Measurements from ENCODE around the gene BPHL.
"Not testable (repeated sequence)": the region's sequence is repeated elsewhere in the genome, so short reads cannot be mapped to it uniquely, and the experiment has no call there.

Gene BPHL

GRCh38 chr6:3157131-3157933, 38.8 kb downstream of the BPHL start, which contains the start of gene TUBB2A:
TUBB2A (minus strand) TSS chr6:3157544; CDS start chr6:3157463, 81 bp downstream.
- DNase-seq, result no peak

DNA sequence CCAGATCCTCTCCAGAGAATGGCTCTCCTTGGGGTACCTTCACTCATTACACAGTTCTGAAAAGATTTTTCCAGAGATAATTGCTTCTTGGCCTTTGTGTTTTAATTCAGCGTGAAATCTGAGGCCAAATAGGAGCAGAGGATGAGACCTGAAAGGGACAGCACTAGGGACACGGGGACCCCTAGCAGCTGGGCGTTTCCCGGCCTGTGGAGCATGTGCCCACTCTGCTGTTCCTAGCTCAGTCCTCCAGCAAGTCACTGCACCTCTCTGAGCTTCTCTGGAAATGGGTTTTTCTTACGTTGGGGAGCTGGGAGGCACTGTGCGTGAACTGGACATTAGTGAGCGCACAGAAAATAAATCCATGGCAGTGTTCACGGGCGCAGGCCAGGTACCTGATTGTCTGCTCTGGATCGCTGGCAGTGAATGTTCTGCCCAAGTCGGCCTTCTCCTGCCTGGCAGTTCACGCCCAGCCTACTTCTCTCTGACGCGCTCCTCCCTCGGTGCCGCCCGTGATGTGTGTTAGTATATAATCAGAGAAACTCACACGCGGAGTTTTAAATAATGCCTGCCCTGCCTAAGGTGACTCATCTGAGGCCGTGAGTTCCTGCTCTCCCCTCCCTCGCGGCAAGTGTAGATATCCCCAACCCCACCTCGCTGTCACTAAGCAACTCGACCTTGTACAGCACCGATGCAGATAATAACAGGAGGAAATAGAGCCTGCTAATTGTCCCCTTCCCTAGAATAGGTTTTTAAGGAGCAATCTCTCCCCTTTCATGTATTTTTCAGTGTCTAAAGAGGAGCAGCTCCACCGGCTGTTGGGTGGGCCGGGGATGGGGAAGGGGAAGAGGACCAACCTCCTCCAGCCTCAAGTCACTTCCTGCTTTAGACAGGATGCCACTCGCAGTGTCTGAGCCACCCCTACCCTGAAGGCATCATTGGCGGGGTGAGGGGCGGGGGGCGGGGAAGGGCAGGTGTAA, 41.6 kb downstream of the BPHL start:
- peak; percentile 57 for DNase-seq

DNA sequence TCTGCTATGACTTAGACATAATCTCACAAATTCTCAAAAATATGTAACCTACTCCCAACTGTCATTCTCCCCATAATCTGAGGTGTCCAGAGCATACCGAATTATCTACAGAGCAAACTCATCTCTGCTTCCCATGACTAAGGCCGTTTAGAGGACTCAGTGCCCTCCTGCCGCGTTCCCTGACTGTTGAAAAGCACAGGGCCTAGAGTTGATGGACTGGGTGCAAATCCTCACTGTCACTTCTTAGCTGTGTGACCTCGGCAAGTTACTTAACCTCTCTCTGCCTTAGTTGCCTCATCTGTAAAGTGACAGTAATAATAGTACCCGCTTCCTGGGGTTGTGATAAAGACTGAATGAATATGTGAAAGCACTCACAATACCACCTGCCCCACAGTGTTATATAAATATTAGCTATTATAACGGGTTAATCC, 43.6 kb downstream of the BPHL start:
- DNase-seq, result peak; percentile 66

GRCh38 chr6:3162565-3163247, 44.2 kb downstream of the BPHL start:
- DNase-seq, result peak; percentile 74

DNA sequence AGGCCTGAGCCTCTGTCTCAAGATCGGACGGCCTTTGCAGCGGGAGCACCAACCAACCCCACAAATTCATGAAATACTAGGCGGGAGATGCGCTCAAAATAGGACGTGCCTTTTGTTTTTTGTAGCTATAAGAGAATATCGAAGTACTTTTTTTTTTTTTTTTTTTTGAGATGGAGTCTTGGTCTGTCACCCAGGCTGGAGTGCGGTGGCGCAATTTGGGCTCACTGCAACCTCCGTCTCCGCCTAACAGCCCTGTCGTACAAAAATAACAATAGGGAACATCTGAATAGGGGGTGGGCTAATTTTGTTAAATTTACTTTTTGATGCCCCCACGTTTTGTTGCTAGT, 44.7 kb downstream of the BPHL start:
- DNase-seq, result no peak

GRCh38 chr6:3164388-3164787, 45.9 kb downstream of the BPHL start:
- DNase-seq, result no peak

DNA sequence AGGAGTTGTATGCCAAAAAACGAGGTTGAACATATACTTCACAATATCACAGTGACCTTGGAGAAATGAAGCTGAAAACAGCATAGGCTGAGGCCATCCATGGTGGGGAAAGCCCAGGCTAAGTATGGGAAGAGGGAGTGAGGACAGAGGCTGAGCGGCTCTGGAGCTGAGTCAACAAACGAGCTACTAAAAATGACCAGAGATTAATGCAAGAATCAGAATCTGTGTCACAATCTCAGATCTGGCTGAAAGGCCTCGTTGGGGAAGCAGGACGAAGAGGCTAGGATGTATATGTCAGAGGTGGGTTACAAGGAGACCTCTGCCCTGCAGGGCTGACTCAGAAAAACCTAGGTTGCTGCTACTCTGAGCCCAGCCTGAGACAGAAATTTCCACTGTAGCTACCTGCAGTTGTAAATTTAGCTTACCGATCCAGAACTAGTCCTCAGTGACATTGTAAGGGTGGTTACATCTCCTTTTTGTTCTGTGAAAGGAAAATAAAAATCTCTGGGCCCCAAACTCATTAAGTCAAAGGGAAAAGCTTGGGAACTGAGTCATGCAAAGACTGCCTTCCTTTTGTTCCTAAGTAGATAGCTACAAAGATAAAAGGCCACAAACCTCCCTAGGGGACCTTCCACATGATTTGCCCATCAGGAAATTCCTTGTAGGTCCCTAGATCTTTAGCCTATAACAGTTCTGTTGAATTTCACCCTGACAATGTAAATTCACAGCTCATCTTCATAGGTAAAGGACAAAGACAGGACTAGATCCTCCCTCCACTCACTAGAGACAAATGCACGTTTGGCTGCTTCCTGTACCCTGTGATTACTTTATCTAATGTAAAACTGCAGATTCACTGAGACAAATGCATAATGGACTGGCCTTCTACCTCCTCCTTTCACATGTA, 47.4 kb downstream of the BPHL start:
- DNase-seq, result no peak

GRCh38 chr6:3166535-3167225, 48.2 kb downstream of the BPHL start:
- DNase-seq, result not testable (repeated sequence)

DNA sequence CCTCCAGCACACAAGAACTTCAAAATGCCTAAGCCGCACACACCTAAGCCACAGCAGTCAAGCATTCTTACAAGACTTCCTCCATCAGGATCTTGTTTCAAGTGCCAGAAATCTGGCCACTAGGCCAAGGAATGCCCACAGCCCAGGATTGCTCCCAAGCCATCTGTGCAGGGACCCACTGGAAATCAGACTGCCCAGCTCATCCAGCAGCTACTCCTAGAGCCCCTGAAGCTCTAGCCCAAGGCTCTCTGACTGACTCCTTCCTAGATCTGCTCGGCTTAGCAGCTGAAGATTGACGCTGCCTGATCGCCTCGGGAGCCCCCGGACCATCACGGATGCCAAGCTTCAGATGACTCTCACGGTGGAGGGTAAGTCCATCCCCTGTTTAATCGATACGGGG, 49.5 kb downstream of the BPHL start:
- not testable (repeated sequence) for DNase-seq

GRCh38 chr6:3170676-3171075, 52.2 kb downstream of the BPHL start:
- not testable (repeated sequence) for DNase-seq

DNA sequence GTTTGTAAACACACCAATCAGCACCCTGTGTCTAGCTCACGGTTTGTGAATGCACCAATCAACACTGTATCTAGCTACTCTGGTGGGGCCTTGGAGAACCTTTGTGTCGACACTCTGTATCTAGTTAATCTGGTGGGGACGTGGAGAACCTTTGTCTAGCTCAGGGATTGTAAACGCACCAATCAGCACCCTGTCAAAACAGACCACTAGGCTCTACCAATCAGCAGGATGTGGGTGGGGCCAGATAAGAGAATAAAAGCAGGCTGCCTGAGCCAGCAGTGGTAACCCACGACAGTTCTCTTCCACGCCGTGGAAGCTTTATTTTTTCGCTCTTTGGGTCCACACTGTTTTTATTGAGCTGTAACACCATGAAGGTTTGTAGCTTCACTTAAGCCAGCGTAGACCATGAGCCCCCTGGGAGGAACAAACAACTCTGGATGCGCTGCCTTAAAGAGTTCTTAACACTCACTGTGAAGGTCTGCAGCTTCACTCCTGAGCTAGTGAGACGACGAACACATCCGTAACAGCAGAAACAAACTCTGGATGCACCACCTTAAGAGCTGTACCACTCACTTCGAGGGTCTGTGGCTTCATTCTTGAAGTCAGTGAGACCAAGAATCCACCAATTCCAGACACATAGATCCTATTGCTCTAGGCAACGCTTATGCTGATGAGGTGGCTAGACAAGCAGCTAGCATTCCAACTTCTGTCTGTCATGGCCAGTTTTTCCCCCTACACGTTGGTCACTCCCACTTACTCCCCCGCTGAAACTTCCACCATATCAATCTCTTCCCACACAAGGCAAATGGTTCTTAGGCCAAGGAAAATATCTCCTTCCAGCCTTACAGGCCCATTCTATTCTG, 53.0 kb downstream of the BPHL start:
- DNase-seq, result not testable (repeated sequence)

GRCh38 chr6:3172789-3173188, 54.3 kb downstream of the BPHL start:
- DNase-seq, result not testable (repeated sequence)

GRCh38 chr6:3173636-3174089, 55.2 kb downstream of the BPHL start:
- DNase-seq, result not testable (repeated sequence)

DNA sequence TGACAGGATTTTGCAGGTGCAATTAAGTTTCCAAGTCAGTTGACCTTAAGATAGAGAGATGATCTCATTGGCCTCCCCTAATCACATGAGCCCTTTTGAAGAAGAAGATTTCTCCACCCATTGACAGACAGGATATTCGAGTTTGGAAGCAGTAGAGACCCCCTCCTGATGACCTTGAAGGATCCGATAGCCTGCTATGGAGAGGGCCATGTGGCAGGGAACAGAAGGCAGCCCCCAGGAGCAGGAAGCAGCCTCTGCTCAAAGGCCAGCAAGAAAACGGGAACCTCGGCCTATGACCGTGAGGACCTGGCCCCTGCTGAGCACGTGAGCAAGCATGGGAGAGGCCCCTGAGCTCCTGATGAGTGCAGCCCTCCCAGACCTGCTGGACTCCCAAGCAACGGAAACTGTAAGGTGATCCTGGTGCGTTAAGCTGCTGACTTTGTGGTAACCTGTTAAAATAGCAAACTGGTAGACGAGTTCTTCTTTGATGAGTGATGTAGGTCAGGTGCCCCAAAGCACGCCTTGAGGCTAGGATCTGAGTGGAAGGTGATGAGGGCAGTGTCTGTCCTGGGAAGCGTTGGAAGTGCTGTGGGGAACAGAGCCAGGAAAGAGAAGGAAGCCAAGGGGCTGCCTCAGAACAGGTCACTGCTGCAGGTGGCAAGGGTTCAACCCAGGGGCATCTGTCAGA, 57.3 kb downstream of the BPHL start:
- peak; percentile 38 for DNase-seq

DNA sequence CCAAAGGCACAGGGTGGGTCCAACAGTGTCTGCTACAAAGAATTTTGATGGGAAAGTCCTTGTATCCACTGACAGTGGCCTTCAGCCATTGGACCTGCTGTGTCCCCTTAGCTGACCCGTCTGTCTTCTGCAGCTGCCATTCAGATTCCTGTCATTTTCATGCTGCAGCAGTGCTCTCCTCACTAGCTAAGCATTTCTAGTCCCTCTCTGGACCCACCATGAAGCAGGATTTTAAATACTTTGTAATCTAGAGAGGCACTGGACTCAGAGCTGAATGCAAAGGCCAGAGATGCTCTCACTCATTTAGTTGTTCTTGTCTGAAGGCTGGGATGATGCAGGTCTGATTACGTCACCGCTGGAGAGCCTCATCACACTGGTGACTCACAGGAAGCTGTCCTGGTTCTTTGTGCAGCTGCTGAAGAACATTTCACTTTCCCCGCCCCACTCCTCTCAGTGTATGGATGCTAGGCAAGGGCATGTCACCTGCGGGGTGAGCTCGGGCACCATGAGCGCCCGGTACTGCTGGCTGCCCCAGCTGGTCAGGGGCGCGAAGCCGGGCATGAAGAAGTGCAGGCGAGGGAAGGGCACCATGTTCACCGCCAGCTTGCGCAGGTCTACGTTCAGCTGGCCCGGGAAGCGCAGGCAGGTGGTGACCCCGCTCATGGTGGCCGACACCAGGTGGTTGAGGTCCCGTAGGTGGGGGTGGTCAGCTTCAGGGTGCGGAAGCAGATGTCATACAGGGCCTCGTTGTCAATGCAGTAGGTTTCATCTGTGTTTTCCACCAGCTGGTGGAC, 58.2 kb downstream of the BPHL start:
- DNase-seq, result peak; percentile 91

- not testable (repeated sequence) for DNase-seq
Observed at GRCh38 chr6:3178666-3179065, 60.2 kb downstream of the BPHL start.

DNA sequence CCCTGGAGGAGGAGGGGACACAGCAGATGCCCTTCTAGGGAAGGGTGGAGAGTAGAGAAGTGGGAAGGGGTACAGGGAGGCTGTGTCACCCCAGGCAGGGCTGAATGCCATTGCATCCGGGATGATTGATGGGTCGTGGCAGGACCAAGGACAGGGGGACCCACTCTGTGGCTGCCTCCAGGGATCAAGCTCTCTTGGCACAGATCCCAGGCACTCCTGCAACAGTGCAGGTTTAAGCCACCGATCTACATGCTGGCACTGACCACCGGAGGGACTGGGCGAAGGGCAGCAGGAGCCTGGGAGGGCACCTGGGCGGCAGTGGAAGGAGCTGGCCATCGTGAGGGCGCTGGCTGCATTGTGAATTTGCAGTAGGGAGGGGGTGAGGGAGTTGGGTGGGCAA, 61.4 kb downstream of the BPHL start:
- not testable (repeated sequence) for DNase-seq

- DNase-seq, result no peak
Observed at GRCh38 chr6:3181105-3181504, 62.6 kb downstream of the BPHL start.

- no peak for DNase-seq
Observed at GRCh38 chr6:3183066-3183465, 64.6 kb downstream of the BPHL start.
